Peyer's patch (tissue), 4 donors: ENCODE measurements around the gene PTPRK. TPM values are rescaled to one million over a fixed set of nuclear protein-coding genes. Genes with fewer than 3 reads are reported as not detected.

ENCODE experiments used
- DNase-seq, 3 donors: peaks; one replicate each; pipeline ENCODE4 v3.0.0-alpha.2; 2017 to 2019
- H3K27ac ChIP-seq, 4 donors: fragments of 200-600 bp; sonication (generic); one replicate each; pipeline ENCODE4 v1.5.1; 2016 to 2019
- H3K27me3 ChIP-seq, 2 donors: fragments of 200-600 bp; sonication (generic); one replicate each; pipeline ENCODE4 v1.5.1; 2019
- H3K36me3 ChIP-seq, 3 donors: fragments of 200-600 bp; sonication (generic); one replicate each; pipeline ENCODE4 v1.5.1; 2016 to 2019
- H3K4me1 ChIP-seq, 4 donors: fragments of 200-600 bp; sonication (generic); one replicate each; pipeline ENCODE4 v1.5.1; 2016 to 2019
- H3K4me3 ChIP-seq, 4 donors: fragments of 200-600 bp; sonication (generic); 1 replicate in 3 of 4; 2 replicates in 1 of 4; pipeline ENCODE4 v1.5.1; 2016 to 2019; ENCODE audit warnings: mild to moderate bottlenecking in 1 of 4
- H3K9me3 ChIP-seq, 4 donors: fragments of 200-600 bp; sonication (generic); one replicate each; pipeline ENCODE4 v1.5.1; 2016 to 2019; ENCODE audit warnings: mild to moderate bottlenecking in 1 of 4
- POLR2A ChIP-seq, 2 donors: fragments of 450-650 bp; IDR thresholded peaks; one replicate each; pipeline ENCODE4 v1.5.1; 2017; ENCODE audit warnings: antibody characterized with exemption in 2 of 2, mild to moderate bottlenecking in 2 of 2, moderate library complexity in 2 of 2
- total RNA-seq, 4 donors: library from RNA; depleted of rRNA; stranded (reverse); fragments of >200 nt; gene quantifications; one replicate each; pipeline ENCODE4 v1.1.0, GENCODE V29; 2016
- TF ChIP-seq, protein P1 (sequence below), 6 experiments: fragments of 450-650 bp in 4 of 6; fragments of 200-600 bp in 2 of 6; sonication (generic) in 1 of 6; IDR thresholded peaks; one replicate each; pipeline ENCODE4 v1.5.1; 2017 to 2019; ENCODE audit warnings: antibody characterized with exemption in 6 of 6, mild to moderate bottlenecking in 3 of 6, moderate library complexity in 1 of 6

PTPRK gene
- total RNA-seq, 4 donors from 2014 or later, result 109 to 192 (median 153) TPM

DNA sequence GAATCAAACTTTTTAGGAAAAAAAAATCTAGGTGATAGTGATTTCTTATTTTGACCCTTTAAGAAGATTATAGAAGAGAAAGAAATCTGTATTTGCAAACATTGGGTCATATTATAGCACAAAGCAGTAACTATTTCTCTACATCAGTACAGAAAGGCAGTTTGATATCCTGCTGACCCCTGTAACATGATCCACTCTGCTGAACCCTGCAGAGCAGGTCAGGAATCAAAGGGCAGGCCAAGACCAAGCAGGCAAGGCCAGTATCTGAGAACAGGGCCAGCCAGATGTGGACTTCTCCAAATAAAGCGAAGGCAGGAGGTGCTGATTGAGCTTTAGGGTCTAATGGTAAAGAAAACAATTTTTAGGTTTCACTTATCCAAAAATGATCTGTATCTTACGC is 239.4 kb downstream of the PTPRK start:
- Histone ChIP-seq H3K36me3 (no peaks in the 10 kb centered on the region), H3K4me1 (no peaks in the 10 kb centered on the region), H3K27me3 (no peaks in the 10 kb centered on the region), H3K4me3 (no peak overlapping the region), H3K27ac (no peak overlapping the region), H3K9me3 (no peaks in the 10 kb centered on the region)
- DNase-seq, result no peak
- TF ChIP-seq, protein P1, sequence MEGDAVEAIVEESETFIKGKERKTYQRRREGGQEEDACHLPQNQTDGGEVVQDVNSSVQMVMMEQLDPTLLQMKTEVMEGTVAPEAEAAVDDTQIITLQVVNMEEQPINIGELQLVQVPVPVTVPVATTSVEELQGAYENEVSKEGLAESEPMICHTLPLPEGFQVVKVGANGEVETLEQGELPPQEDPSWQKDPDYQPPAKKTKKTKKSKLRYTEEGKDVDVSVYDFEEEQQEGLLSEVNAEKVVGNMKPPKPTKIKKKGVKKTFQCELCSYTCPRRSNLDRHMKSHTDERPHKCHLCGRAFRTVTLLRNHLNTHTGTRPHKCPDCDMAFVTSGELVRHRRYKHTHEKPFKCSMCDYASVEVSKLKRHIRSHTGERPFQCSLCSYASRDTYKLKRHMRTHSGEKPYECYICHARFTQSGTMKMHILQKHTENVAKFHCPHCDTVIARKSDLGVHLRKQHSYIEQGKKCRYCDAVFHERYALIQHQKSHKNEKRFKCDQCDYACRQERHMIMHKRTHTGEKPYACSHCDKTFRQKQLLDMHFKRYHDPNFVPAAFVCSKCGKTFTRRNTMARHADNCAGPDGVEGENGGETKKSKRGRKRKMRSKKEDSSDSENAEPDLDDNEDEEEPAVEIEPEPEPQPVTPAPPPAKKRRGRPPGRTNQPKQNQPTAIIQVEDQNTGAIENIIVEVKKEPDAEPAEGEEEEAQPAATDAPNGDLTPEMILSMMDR (IDR thresholded peaks at IDR 0.05), result no peak
- no peak for TF ChIP-seq POLR2A (IDR thresholded peaks at IDR 0.05)

DNA sequence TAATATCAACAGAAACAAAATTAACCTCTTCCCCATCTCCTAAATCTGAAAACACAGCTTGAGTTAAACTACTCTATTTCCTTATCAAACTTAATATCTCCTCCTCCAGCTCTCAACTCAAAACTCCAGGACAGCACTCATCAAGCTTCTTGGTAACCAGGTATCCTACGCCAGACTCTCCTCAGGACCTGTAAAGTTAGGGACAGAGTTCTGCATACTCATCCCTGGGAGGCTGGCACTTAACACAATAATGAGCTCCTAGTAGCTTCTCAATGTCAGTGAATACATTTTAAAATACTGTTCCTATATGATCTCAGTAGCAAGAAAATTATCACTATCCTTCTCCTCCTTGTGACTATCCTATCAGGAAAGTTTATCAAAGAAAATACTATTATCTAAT is 240.3 kb downstream of the PTPRK start:
- Histone ChIP-seq H3K27ac (no peak overlapping the region), H3K4me1 (no peaks in the 10 kb centered on the region), H3K27me3 (no peaks in the 10 kb centered on the region), H3K4me3 (no peak overlapping the region), H3K9me3 (no peaks in the 10 kb centered on the region), H3K36me3 (no peaks in the 10 kb centered on the region)
- DNase-seq, result no peak
- TF ChIP-seq, protein P1 (IDR thresholded peaks at IDR 0.05), result no peak
- no peak for TF ChIP-seq POLR2A (IDR thresholded peaks at IDR 0.05)

DNA sequence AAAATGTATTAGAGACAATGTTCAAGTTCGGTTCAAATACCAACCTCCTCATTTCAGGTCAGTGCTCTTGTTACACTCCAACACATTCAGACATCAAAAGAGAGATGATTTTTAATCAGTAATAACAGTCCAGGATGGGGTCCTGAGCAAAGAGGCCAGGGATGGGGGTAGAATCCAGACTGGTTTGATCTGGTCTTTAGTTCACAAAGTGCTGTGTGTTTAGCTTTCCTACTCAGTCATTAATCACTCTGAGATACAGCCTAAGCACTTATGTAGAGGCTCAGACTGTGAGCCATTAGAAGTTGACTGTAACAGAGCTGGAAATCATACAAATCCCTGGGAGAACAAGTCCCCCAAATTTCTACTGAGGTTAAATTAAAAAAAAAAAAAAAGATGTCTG is 241.6 kb downstream of the PTPRK start:
- Histone ChIP-seq H3K27me3 (no peaks in the 10 kb centered on the region), H3K27ac (no peak overlapping the region), H3K4me3 (no peak overlapping the region), H3K4me1 (no peaks in the 10 kb centered on the region), H3K9me3 (no peaks in the 10 kb centered on the region), H3K36me3 (no peaks in the 10 kb centered on the region)
- no peak for DNase-seq
- no peak for TF ChIP-seq POLR2A (IDR thresholded peaks at IDR 0.05)
- TF ChIP-seq, protein P1 (IDR thresholded peaks at IDR 0.05), result no peak

DNA sequence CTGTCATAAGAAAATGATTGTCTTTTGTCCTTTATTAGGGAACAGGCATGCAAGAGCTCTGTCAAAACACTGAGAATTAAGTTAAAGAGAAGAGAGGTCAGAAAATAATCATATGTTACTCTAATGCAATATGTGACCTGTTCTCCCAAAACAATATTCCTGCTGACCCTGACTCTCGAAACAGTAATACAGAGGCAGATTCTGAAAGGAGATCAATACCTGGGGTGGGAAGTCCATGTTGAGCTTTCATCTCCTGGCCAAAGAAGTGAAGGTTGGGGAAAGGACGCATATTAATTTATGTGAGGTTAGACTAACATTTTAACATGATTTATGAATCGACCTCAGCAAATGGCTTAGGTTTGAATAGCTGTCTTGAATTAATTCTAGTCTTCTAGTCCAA is 243.0 kb downstream of the PTPRK start:
- no peak overlapping the region for H3K4me3 ChIP-seq
- no peaks in the 10 kb centered on the region for H3K27me3 ChIP-seq
- H3K4me1 ChIP-seq, result no peaks in the 10 kb centered on the region
- no peak overlapping the region for H3K27ac ChIP-seq
- H3K36me3 ChIP-seq, result no peaks in the 10 kb centered on the region
- no peak for DNase-seq
- H3K9me3 ChIP-seq, result no peaks in the 10 kb centered on the region
- TF ChIP-seq, protein P1 (IDR thresholded peaks at IDR 0.05), result no peak
- TF ChIP-seq POLR2A (IDR thresholded peaks at IDR 0.05), result no peak

DNA sequence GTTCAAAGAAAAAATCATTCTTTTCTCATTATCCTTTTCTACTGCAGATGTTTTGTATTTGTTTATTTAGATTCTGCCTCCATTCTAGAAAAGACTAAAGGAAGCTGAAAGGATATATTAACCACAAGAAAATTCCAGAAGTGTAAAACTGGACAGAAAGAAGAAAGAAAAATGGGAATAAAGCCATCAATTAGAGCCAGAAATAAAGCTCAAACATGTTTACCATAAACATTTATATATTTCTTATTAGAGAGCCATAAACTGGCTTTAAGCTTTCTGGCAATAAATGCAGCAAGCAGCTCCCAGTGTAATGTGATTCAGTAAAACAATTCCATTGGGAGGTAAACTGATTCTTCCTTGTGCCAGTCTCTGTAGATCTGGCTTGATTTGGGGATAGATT is 244.1 kb downstream of the PTPRK start:
- no peaks in the 10 kb centered on the region for H3K36me3 ChIP-seq
- no peak overlapping the region for H3K27ac ChIP-seq
- H3K27me3 ChIP-seq, result no peaks in the 10 kb centered on the region
- H3K9me3 ChIP-seq, result no peaks in the 10 kb centered on the region
- no peak overlapping the region for H3K4me3 ChIP-seq
- no peaks in the 10 kb centered on the region for H3K4me1 ChIP-seq
- TF ChIP-seq, protein P1 (IDR thresholded peaks at IDR 0.05), result no peak
- TF ChIP-seq POLR2A (IDR thresholded peaks at IDR 0.05), result no peak
- DNase-seq, result no peak

DNA sequence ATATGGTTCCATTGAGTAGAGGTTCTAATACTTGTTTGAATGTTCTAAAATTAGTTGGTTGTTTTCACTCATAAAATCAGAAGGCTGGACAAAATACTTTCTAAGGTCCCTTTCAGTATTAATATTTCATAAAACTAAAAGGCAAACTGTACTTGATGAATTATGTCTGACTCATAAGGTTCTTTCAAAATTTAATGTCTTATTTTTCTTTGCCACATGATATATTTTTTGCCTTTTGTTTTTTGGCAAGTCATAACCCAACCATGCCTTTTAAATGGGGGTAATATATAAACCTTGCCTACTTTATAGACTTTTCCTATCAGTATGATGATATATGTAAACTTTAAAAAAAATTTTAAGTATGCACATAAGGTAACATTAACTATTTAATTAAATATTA is 244.7 kb downstream of the PTPRK start:
- TF ChIP-seq POLR2A (IDR thresholded peaks at IDR 0.05), result no peak
- TF ChIP-seq, protein P1 (IDR thresholded peaks at IDR 0.05), result no peak
- Histone ChIP-seq H3K9me3 (no peaks in the 10 kb centered on the region), H3K27me3 (no peaks in the 10 kb centered on the region), H3K4me1 (no peaks in the 10 kb centered on the region), H3K36me3 (no peaks in the 10 kb centered on the region), H3K4me3 (no peak overlapping the region), H3K27ac (no peak overlapping the region)
- no peak for DNase-seq
